Erythroblast (primary cell): ENCODE measurements around the gene HMGA1.

Source experiments
- GATA1 ChIP-seq: IDR thresholded peaks from 2 replicates; pipeline ENCODE4 v1.6.1; 2011; ENCODE audit warnings: low read depth, mild to moderate bottlenecking, control low read depth, low read length, moderate library complexity
- POLR2A ChIP-seq: IDR thresholded peaks from 2 replicates; pipeline ENCODE4 v1.6.1; 2011; ENCODE audit warnings: mild to moderate bottlenecking, low read length

DNA sequence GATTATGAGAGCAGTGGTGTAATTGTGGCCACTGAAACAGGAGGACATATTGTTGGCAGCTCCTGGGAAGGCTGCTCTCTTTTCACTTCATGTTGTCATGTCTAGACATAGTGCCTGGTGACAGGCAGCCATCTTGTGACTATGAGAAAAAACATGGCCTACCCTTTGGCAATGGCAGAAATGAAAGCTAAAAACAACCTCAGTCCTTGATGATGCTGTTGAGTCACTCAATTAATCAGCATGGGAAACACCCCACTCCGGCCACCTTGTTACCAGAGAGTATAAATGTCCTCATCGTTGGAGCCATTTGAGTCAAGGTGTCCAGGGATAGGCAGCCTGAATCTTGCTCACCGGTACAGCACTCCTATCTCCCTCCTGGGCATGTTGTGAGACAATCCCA is 31.2 kb upstream of the HMGA1 start:
- TF ChIP-seq POLR2A (no peak), GATA1 (no peak)
